Measurements from ENCODE around the gene OR6S1. TPM values are rescaled to one million over a fixed set of nuclear protein-coding genes. Genes with fewer than 3 reads are reported as not detected.
A peak's percentile ranks its signal among the peaks of the same experiment; 100 is the strongest.
"Not testable (repeated sequence)": the region's sequence is repeated elsewhere in the genome, so short reads cannot be mapped to it uniquely, and the experiment has no call there.

Gene OR6S1
- polyA plus RNA-seq, 1 donor, result not detected

DNA sequence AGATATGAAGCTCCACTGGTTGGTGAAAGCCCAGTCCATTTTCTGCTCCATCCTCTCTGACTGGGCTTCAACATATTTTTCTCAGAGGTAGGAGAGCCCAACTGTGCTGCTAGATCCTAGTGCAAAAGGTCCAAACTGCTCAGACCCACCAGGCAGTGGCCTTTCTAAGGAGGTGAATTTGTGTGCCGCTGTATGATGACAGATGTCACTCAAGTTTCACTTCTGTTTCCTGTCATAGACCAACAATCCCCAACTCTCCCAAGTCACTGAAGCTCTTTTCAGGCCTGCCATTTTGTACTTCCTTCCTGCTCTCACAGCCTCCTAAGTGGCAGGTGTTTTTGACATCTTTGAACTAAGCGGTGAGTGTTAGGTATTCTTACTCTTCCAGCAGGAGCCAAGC, 26.5 kb upstream of the OR6S1 start:
- Histone ChIP-seq H3K9me3 (ENCODE audit: control insufficient read depth, low read depth, low read length) (no peaks in the 10 kb centered on the region), H3K4me3 (ENCODE audit: low read length) (no peak overlapping the region), H3K27me3 (ENCODE audit: control insufficient read depth, insufficient read depth, low read length) (peaks cover 5% of the 10 kb centered on the region), H3K36me3 (ENCODE audit: control insufficient read depth, insufficient read depth, low read length) (no peaks in the 10 kb centered on the region), H3K27ac (ENCODE audit: low read length) (no peak overlapping the region), H3K4me1 (ENCODE audit: control insufficient read depth, insufficient read depth, low read length) (no peaks in the 10 kb centered on the region)
- no peak for DNase-seq
- 100% methylated on average over 1 of the region's 2 CpGs for WGBS (ENCODE audit: insufficient coverage, low lambda C conversion rate)

DNA sequence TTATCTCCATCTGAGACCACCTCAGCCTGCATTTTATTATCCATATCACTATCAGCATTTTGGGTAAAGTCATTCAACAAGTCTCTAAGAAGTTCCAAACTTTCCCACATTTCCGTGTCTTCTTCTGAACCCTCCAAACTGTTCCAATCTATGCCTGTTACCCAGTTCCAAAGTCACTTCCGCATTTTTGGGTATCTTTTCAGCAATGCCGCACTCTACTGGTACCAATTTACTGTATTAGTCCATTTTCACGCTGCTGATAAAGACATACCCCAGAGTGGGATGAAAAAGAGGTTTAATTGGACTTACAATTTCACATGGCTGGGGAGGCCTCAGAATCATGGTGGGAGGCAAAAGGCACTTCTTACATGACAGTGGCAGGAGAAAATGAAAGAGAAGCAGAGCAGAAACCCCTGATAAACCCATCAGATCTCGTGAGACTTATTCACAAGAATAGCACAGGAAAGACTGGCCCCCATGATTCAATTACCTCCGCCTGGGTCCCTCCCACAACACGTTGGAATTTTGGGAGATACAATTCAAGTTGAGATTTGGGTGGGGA, 25.0 kb upstream of the OR6S1 start:
- H3K27me3 ChIP-seq (ENCODE audit: control insufficient read depth, insufficient read depth, low read length); H3K36me3 ChIP-seq (ENCODE audit: control insufficient read depth, insufficient read depth, low read length); H3K4me3 ChIP-seq (ENCODE audit: low read length); H3K27ac ChIP-seq (ENCODE audit: low read length); H3K4me1 ChIP-seq (ENCODE audit: control insufficient read depth, insufficient read depth, low read length); H3K9me3 ChIP-seq (ENCODE audit: control insufficient read depth, low read depth, low read length); DNase-seq: not testable (repeated sequence)
- 86% methylated on average over 1 of the region's 7 CpGs for WGBS (ENCODE audit: insufficient coverage, low lambda C conversion rate)

DNA sequence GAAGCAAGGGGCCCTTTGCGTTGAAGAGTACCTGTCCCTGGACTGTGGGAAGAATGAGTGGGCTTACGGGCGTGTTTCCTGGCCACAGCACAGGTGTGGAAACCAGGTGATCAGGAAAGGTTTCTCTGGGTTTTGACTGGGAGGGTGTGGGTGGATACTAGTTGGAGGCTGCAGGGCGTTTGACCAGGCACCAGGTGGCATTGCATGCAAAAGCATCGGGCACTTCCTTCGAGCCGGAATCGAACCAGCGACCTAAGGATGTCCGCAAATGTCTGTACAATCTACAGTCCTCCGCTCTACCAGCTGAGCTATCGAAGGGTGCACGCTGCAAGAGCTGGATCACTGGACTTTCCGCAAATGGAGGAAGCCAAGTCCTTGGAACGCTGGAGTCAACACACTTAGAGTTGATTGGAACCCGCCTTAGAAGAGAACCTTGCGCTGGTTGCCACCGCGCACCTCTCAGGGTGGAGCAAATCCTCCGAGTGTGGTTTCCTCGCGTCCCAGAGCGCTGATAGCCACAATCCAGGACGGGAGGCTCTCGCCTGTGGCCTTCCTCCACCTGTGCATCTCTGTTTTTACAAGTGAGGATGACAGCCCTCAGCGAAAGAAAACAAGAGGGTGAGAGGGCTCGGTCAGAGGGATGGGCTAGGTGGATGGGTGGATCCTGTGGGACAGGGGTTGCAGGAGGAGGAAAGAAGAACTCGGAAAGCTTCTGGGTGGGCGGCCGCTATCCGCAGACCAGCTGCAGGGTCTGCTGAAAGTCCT, 21.7 kb upstream of the OR6S1 start:
- no peaks in the 10 kb centered on the region for H3K9me3 ChIP-seq (ENCODE audit: control insufficient read depth, low read depth, low read length)
- H3K36me3 ChIP-seq (ENCODE audit: control insufficient read depth, insufficient read depth, low read length), result no peaks in the 10 kb centered on the region
- H3K4me3 ChIP-seq (ENCODE audit: low read length), result peak overlapping the region; percentile 16
- H3K27ac ChIP-seq (ENCODE audit: low read length), result no peak overlapping the region
- H3K27me3 ChIP-seq (ENCODE audit: control insufficient read depth, insufficient read depth, low read length), result peaks cover 5% of the 10 kb centered on the region
- DNase-seq, result peak; percentile 61 to 67
- WGBS (ENCODE audit: insufficient coverage, low lambda C conversion rate), result 0% methylated on average over 2 of the region's 31 CpGs
- H3K4me1 ChIP-seq (ENCODE audit: control insufficient read depth, insufficient read depth, low read length), result peaks cover 26% of the 10 kb centered on the region

DNA sequence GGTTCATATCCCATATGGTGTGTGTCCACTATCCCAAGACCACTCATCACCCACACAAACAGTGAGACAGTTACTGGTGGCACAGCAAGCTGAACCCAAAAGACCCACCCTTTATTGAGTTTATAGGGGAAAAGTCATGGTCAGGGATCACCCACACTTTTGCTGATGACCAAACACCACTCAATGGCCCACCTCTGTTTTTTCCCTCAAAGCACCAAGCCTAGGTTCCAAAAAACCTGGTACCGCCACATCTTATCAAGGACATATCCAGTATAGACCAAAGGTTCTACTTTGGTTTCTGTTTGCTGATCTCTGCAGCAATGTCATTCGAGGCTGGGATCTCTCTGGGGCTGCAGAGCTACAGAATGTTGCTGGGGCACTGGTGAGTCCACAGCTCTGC, 19.7 kb upstream of the OR6S1 start:
- no peaks in the 10 kb centered on the region for H3K36me3 ChIP-seq (ENCODE audit: control insufficient read depth, insufficient read depth, low read length)
- no peak overlapping the region for H3K4me3 ChIP-seq (ENCODE audit: low read length)
- DNase-seq, result peak in 1 of 2 donors; percentile 25
- H3K27me3 ChIP-seq (ENCODE audit: control insufficient read depth, insufficient read depth, low read length), result peaks cover 5% of the 10 kb centered on the region
- no peaks in the 10 kb centered on the region for H3K9me3 ChIP-seq (ENCODE audit: control insufficient read depth, low read depth, low read length)
- no peak overlapping the region for H3K27ac ChIP-seq (ENCODE audit: low read length)
- WGBS (ENCODE audit: insufficient coverage, low lambda C conversion rate), result 17% methylated on average over 1 of the region's 2 CpGs
- peaks cover 31% of the 10 kb centered on the region for H3K4me1 ChIP-seq (ENCODE audit: control insufficient read depth, insufficient read depth, low read length)

DNA sequence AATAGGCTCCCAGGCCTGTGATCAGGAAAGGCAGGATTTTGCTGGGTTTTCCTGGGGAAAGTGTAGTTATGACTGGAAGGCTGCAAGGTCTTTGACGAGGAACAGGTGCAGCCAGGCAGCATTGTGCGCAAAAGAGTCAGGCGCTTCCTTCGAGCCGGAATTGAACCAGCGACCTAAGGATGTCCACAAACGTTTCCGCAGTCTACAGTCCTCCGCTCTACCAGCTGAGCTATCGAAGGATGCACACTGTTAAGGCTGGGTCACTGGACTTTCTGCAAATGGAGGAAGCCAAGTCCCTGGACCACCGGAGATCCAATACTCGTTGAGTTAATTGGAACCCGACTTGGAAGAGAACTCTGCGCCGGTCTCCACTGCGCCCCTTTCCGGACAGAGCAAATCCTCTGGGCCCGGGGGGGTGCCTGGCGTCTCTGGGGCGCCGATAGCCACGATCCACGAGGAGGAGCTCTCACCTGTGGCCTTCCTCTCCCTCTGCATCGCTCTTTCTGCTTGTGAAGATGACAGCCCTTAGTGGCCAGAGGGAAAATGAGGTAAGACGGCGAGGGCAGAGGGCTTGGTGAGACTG, 18.4 kb upstream of the OR6S1 start:
- DNase-seq, result no peak
- no peaks in the 10 kb centered on the region for H3K9me3 ChIP-seq (ENCODE audit: control insufficient read depth, low read depth, low read length)
- peaks cover 11% of the 10 kb centered on the region for H3K27me3 ChIP-seq (ENCODE audit: control insufficient read depth, insufficient read depth, low read length)
- peaks cover 31% of the 10 kb centered on the region for H3K4me1 ChIP-seq (ENCODE audit: control insufficient read depth, insufficient read depth, low read length)
- no CpG with 5 or more reads among the region's 26 CpGs for WGBS (ENCODE audit: insufficient coverage, low lambda C conversion rate)
- no peak overlapping the region for H3K27ac ChIP-seq (ENCODE audit: low read length)
- no peaks in the 10 kb centered on the region for H3K36me3 ChIP-seq (ENCODE audit: control insufficient read depth, insufficient read depth, low read length)
- H3K4me3 ChIP-seq (ENCODE audit: low read length), result no peak overlapping the region

DNA sequence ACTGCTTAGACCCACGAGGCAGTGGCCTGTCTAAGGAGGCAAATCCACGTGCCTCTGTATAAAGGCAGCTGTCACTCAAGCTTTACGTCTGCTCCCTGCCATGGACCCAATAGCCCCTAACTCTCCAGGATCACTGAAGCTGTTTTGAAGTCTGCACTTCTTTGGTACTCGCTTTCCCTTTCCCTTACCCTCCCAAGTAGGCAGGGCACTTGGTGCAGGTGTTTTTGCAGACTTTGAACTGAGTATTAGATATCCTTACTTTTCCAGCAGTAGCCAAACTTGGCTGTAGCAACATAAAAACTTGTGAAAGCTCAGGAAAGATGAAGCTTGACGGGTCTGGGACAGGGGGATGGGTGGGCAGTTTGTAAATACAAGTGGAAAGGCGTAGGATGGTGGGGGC, 17.8 kb upstream of the OR6S1 start:
- H3K27ac ChIP-seq (ENCODE audit: low read length), result peak overlapping the region; percentile 14
- H3K4me3 ChIP-seq (ENCODE audit: low read length), result no peak overlapping the region
- WGBS (ENCODE audit: insufficient coverage, low lambda C conversion rate), result 10% methylated on average over 2 of the region's 6 CpGs
- H3K27me3 ChIP-seq (ENCODE audit: control insufficient read depth, insufficient read depth, low read length), result peaks cover 11% of the 10 kb centered on the region
- H3K9me3 ChIP-seq (ENCODE audit: control insufficient read depth, low read depth, low read length), result no peaks in the 10 kb centered on the region
- no peaks in the 10 kb centered on the region for H3K36me3 ChIP-seq (ENCODE audit: control insufficient read depth, insufficient read depth, low read length)
- peaks cover 31% of the 10 kb centered on the region for H3K4me1 ChIP-seq (ENCODE audit: control insufficient read depth, insufficient read depth, low read length)
- peak; percentile 47 to 71 for DNase-seq

DNA sequence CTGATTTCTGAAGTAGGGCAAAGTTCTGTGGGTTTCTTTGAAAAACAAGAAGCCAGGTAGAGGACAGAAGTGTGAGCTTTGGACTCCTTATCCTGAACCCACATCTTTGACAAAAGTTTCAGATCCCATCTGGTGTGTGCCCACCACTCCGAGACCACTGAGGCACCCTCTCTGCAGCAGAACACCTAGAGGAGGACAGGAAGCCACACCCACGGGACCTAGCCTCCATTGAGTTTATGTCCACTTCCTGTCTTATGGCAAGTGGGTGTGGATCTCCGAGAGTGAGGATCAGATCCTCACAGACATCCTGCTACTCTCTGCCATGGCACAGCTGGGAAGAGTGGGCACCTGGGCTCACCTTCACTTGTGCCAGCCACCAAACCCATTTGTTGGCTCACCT, 16.8 kb upstream of the OR6S1 start:
- H3K27me3 ChIP-seq (ENCODE audit: control insufficient read depth, insufficient read depth, low read length), result peaks cover 17% of the 10 kb centered on the region
- H3K4me1 ChIP-seq (ENCODE audit: control insufficient read depth, insufficient read depth, low read length), result peaks cover 32% of the 10 kb centered on the region
- peak overlapping the region; percentile 37 for H3K27ac ChIP-seq (ENCODE audit: low read length)
- DNase-seq, result no peak
- no peaks in the 10 kb centered on the region for H3K36me3 ChIP-seq (ENCODE audit: control insufficient read depth, insufficient read depth, low read length)
- no peaks in the 10 kb centered on the region for H3K9me3 ChIP-seq (ENCODE audit: control insufficient read depth, low read depth, low read length)
- no CpG with 5 or more reads among the region's 3 CpGs for WGBS (ENCODE audit: insufficient coverage, low lambda C conversion rate)
- no peak overlapping the region for H3K4me3 ChIP-seq (ENCODE audit: low read length)

DNA sequence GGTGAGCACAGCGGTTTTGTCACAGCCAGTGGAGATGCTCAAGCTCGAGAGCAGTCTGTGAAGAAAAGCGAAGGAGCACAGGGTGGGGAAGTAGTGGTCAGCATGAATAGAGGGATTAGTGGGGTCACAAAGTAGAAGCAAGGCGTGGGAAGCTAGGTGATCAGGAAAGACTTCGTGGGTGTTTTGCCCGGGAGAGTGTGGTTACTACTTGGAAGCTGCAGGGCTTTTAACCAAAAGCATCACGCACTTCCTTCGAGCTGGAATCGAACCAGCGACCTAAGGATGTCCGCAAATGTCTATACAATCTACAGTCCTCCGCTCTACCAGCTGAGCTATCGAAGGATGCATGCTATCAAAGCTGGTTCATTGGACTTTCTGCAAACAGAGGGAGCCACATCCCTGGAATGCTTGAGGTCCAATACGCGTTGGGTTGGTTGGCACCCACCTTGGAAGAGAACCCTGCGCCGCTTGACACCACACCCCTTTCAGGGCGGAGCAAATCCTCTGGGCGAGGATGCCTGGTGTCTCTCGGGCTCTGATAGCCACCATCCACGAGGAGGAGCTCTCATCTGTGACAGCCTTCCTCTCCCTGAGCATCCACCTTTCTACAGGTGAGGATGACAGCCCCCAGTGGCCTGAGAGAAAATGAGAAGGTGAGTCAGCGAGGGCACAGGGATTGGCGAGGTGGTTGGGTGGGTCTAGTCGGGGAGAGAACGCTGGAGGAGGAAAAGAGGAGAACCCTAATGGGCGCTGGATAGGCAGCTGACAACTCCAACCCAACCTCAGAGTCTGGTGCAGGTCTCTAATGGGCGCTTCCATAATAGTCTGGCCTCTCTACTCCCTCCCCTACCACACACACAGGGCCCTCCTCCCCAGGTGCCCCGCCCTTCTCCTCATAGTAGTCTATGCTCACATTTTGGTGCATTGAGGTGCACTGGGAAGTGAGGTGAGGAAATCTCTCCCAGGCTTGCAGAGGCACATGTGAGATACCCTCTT, 16.0 kb upstream of the OR6S1 start:
- peaks cover 22% of the 10 kb centered on the region for H3K27me3 ChIP-seq (ENCODE audit: control insufficient read depth, insufficient read depth, low read length)
- peak; percentile 54 to 75 for DNase-seq
- H3K4me1 ChIP-seq (ENCODE audit: control insufficient read depth, insufficient read depth, low read length), result peaks cover 35% of the 10 kb centered on the region
- H3K27ac ChIP-seq (ENCODE audit: low read length), result peak overlapping the region; percentile 37
- H3K9me3 ChIP-seq (ENCODE audit: control insufficient read depth, low read depth, low read length), result no peaks in the 10 kb centered on the region
- H3K4me3 ChIP-seq (ENCODE audit: low read length), result no peak overlapping the region
- WGBS (ENCODE audit: insufficient coverage, low lambda C conversion rate), result no CpG with 5 or more reads among the region's 28 CpGs
- H3K36me3 ChIP-seq (ENCODE audit: control insufficient read depth, insufficient read depth, low read length), result no peaks in the 10 kb centered on the region

DNA sequence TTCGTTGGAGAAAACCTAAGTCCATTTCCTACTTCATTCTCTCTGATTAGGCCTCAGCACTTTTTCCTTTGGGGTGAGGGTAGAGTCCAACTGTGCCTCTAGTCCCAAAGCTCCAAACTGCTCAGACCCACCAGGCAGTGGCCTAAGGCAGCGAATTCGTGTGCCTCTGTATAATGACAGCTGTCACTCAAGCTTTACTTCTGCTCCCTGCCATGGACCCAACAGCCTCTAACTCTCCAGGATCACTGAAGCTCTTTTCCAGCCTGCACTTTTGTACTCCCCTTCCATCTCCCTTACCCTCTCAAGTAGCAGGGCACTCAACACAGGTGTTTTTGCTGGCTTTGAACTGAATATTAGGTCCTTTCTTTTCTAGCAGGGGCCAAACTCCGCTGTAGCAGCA, 14.8 kb upstream of the OR6S1 start:
- peaks cover 22% of the 10 kb centered on the region for H3K27me3 ChIP-seq (ENCODE audit: control insufficient read depth, insufficient read depth, low read length)
- H3K36me3 ChIP-seq (ENCODE audit: control insufficient read depth, insufficient read depth, low read length), result no peaks in the 10 kb centered on the region
- peaks cover 30% of the 10 kb centered on the region for H3K4me1 ChIP-seq (ENCODE audit: control insufficient read depth, insufficient read depth, low read length)
- no peaks in the 10 kb centered on the region for H3K9me3 ChIP-seq (ENCODE audit: control insufficient read depth, low read depth, low read length)
- no CpG with 5 or more reads among the region's 4 CpGs for WGBS (ENCODE audit: insufficient coverage, low lambda C conversion rate)
- no peak overlapping the region for H3K4me3 ChIP-seq (ENCODE audit: low read length)
- no peak overlapping the region for H3K27ac ChIP-seq (ENCODE audit: low read length)
- DNase-seq, result no peak

DNA sequence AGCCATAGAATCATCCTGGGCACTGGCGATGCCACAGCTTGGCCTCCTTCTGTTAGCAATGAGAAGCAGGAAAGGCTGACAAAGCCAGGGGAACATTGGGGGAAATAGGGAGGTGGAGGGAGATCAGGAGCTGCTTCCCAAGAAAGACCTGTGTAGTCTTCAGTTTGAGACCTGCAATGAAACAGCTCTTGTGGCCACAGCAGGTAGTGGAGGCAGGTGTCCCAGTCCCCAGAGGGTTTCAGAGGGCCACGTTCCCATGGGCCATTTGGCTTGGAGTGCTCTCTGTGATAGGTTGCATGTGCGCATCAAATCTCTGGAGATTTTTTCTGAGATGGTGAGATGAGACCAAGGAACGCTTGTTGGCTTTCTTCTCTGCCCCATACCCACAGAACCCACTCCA, 14.4 kb upstream of the OR6S1 start:
- Histone ChIP-seq H3K27ac (ENCODE audit: low read length) (no peak overlapping the region), H3K9me3 (ENCODE audit: control insufficient read depth, low read depth, low read length) (no peaks in the 10 kb centered on the region), H3K36me3 (ENCODE audit: control insufficient read depth, insufficient read depth, low read length) (no peaks in the 10 kb centered on the region), H3K4me1 (ENCODE audit: control insufficient read depth, insufficient read depth, low read length) (peaks cover 28% of the 10 kb centered on the region), H3K27me3 (ENCODE audit: control insufficient read depth, insufficient read depth, low read length) (peaks cover 22% of the 10 kb centered on the region), H3K4me3 (ENCODE audit: low read length) (no peak overlapping the region)
- WGBS (ENCODE audit: insufficient coverage, low lambda C conversion rate), result 80% methylated on average over 1 of the region's 4 CpGs
- DNase-seq, result no peak

Data from large intestine (tissue), 3 donors.